Body of pancreas (tissue), 4 donors: Measurements from ENCODE around the gene CCDC30.

Source experiments
- CTCF ChIP-seq, 7 experiments: fragments of 450-650 bp in 4 of 7; fragments of 200-600 bp in 3 of 7; sonication (generic) in 3 of 7; IDR thresholded peaks; one replicate each; pipeline ENCODE4 v1.5.1; 2016 to 2019; ENCODE audit warnings: antibody characterized with exemption in 7 of 7
- POLR2A ChIP-seq, 3 donors: fragments of 450-650 bp; IDR thresholded peaks; one replicate each; pipeline ENCODE4 v1.6.1; 2016; ENCODE audit warnings: antibody characterized with exemption in 3 of 3, mild to moderate bottlenecking in 2 of 3

- TF ChIP-seq CTCF (IDR thresholded peaks at IDR 0.05) = no peak
- TF ChIP-seq POLR2A (IDR thresholded peaks at IDR 0.05) = no peak
Observed at GRCh38 chr1:42423681-42424080, 39.4 kb upstream of the CCDC30 start.
